C4-2B (cell line): ENCODE data around the gene CFAP68.

Experiments used
- CTCF ChIP-seq: fragments of 450-650 bp; conservative IDR thresholded peaks from 2 replicates; pipeline ENCODE4 v1.5.1; 2017; ENCODE audit warnings: mild to moderate bottlenecking
- ZFX ChIP-seq: fragments of 450-650 bp; IDR thresholded peaks from 2 replicates; pipeline ENCODE4 v1.6.1; 2017

- TF ChIP-seq CTCF = no peak
- TF ChIP-seq ZFX = no peak
These were observed 35.7 kb upstream of the CFAP68 start for GRCh38 chr11:111843661-111844060.
